T-cell (primary cell): ENCODE measurements around the gene MLPH. TPM values are rescaled to one million over a fixed set of nuclear protein-coding genes. Genes with fewer than 3 reads are reported as not detected.

Experiments
- ATAC-seq, 4 experiments: fragments of 200-7000 bp in 3 of 4; fragments of 150-1000 bp in 1 of 4; cut with Tn5 transposase; replicated peaks in 1 of 4; 1 replicate in 3 of 4; 2 replicates in 1 of 4; pipeline ENCODE4 v1.10.0; 2021; ENCODE audit warnings: moderate library complexity in 3 of 4, mild to moderate bottlenecking in 2 of 4, moderate number of reproducible peaks in 1 of 4
- CTCF ChIA-PET, 2 donors: fragments of 300-600 bp; sonication (Branson Sonifier 250); formaldehyde crosslinking; loops; one replicate each; lab custom pipeline; 2022; ENCODE audit warnings: antibody characterized with exemption in 2 of 2; lab: Charles Lee
- POLR2A ChIA-PET, 2 donors: fragments of 300-600 bp; sonication (Branson Sonifier 250); formaldehyde crosslinking; loops; one replicate each; lab custom pipeline; 2022; ENCODE audit warnings: antibody characterized with exemption in 2 of 2; lab: Charles Lee
- DNase-seq, 35 experiments: peaks; one replicate each; pipeline versions ENCODE4 v3.0.0 to v3.0.0-alpha.2; 2013 to 2023
- H3K27ac ChIP-seq: one replicate; pipeline ENCODE4 v1.5.1; 2013; ENCODE audit warnings: low read length
- H3K27me3 ChIP-seq, 2 experiments: replicated peaks in 1 of 2; 1 replicate in 1 of 2; 2 replicates in 1 of 2; pipeline versions ENCODE4 v1.6.1 to v1.7.0; 2013; ENCODE audit warnings: low read length in 1 of 2, mixed read lengths in 1 of 2; ENCODE audit not compliant: control insufficient read depth in 2 of 2, insufficient read depth in 2 of 2; ENCODE audit errors: extremely low read depth in 1 of 2
- H3K36me3 ChIP-seq, 2 donors: 1 replicate in 1 of 2; 2 replicates in 1 of 2; pipeline versions ENCODE4 v1.6.1 to v1.7.0; 2013; ENCODE audit warnings: low read length in 1 of 2; ENCODE audit not compliant: control insufficient read depth in 2 of 2, insufficient read depth in 1 of 2; ENCODE audit errors: extremely low read depth in 1 of 2
- H3K4me1 ChIP-seq, 2 experiments: 1 replicate in 1 of 2; 2 replicates in 1 of 2; pipeline versions ENCODE4 v1.6.1 to v1.7.0; 2013; ENCODE audit warnings: low read length in 2 of 2, mixed read lengths in 1 of 2; ENCODE audit not compliant: insufficient read depth in 2 of 2, control insufficient read depth in 1 of 2; ENCODE audit errors: extremely low read depth in 1 of 2
- H3K4me3 ChIP-seq, 2 donors: 1 replicate in 1 of 2; 2 replicates in 1 of 2; pipeline versions ENCODE4 v1.5.1 to v1.7.0; 2013; ENCODE audit warnings: mild to moderate bottlenecking in 2 of 2, low read length in 1 of 2, moderate library complexity in 1 of 2; ENCODE audit not compliant: control insufficient read depth in 1 of 2; ENCODE audit errors: extremely low read depth in 1 of 2
- H3K9me3 ChIP-seq: 2 replicates; pipeline ENCODE4 v1.7.0; 2013
- H3K27ac Mint-ChIP-seq, 2 donors: one replicate each; pipeline ENCODE4 v1.8.0; 2020 to 2021; ENCODE audit warnings: mild to moderate bottlenecking in 2 of 2, mixed read lengths in 2 of 2
- H3K27me3 Mint-ChIP-seq, 2 donors: one replicate each; pipeline ENCODE4 v1.8.0; 2021 to 2022; ENCODE audit warnings: mixed read lengths in 2 of 2
- H3K36me3 Mint-ChIP-seq: one replicate; pipeline ENCODE4 v1.8.0; 2021; ENCODE audit warnings: mixed read lengths
- H3K4me1 Mint-ChIP-seq, 3 donors: one replicate each; pipeline ENCODE4 v1.8.0; 2020 to 2022; ENCODE audit warnings: mixed read lengths in 3 of 3, mild to moderate bottlenecking in 1 of 3
- H3K4me3 Mint-ChIP-seq, 3 donors: one replicate each; pipeline ENCODE4 v1.8.0; 2020 to 2022; ENCODE audit warnings: mild to moderate bottlenecking in 3 of 3, mixed read lengths in 3 of 3, moderate library complexity in 3 of 3
- H3K9me3 Mint-ChIP-seq, 3 donors: one replicate each; pipeline ENCODE4 v1.8.0; 2020 to 2022; ENCODE audit warnings: mixed read lengths in 3 of 3
- WGBS: methylation state at CpG from one replicate; pipeline ENCODE4 v1.1.5; 2013; ENCODE audit warnings: missing lambda C conversion rate; ENCODE audit not compliant: insufficient coverage; 5-methylcytosine and 5-hydroxymethylcytosine counted together
- total RNA-seq, 35 experiments: library from RNA in 6 of 35; stranded (reverse) in 6 of 35; fragments of 120-200 nt in 1 of 35; gene quantifications; one replicate each; pipeline versions ENCODE4 v1.2.1 to v1.2.4 and lab custom pipeline; 2013 to 2026

Gene MLPH
- total RNA-seq, 5 donors from 2014 or later (not counting 1 experiment from before 2014, with no cell fraction given), result 0.55 to 1.4 (median 0.72) TPM; not detected in 2

DNA sequence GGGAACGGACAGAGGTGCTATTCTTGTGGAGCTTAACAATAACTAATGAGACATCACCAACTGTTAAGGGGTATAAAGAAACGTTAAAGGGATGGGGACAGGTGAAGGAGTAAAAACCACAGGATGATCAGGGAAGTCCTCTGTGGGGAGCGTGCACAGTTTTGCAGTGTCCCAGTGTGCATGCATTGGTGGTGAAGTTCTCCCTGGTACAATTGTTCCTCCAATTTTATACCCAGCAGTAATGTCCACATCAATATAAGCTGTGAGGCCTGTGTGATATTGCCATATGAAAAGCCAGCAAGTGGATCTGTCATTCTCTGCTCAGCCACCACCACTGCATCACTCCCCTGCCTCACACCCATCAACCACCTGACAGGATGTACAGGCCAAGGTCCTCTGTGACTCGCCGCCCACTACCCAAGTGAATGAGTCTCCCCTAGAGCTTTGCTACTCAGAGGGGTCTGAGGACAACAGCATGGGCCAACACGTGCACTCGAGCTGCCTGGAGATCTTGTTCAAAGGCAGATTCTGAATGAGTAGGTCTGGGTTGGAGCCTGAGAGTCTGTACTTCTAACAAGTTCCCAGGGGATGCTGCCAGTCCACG, 4.6 kb downstream of the MLPH start:
- ATAC-seq, result no peak
- CTCF ChIA-PET, result no interaction called here
- peaks cover 0 to 1% (median 0%) of the 10 kb centered on the region in 3 donors for H3K4me1 Mint-ChIP-seq

DNA sequence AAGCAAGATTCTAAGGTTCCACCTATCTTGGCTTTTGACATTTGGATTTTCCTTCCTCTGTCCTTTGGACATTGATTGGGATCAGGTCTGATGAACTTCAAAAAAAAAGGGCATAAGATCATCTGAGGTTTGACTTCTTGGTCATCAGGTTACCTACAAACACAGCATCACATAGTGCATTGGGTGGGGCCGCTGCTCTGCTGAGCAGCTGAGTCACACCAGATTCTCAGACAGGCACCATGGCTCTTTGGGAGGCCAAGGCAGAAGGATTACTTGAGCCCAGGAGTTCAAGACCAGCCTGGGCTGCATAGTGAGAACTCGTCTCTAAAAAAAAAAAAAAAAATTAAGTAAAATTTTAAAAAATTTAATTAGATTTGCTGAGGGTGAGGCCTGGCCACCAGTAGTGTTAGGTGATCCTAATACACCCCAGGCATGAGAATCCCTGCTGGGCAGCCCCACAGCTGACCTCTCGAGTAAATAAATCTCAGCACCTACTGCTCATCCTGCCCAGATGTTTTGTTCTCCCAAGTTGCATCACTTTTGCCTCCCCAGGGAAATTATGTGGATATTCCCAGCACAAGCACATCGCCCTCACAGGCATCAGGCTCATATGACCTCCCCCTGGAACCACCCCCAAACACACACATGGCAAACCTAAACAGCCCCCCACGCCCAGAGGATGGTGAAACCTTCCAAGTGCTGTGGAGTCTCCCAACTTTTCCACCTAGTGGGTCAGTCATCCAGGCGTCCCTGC, 5.3 kb downstream of the MLPH start:
- no peaks in the 10 kb centered on the region for H3K9me3 ChIP-seq
- no peaks in the 10 kb centered on the region for H3K36me3 Mint-ChIP-seq
- H3K4me3 ChIP-seq, result no peak overlapping the region
- no peak overlapping the region for H3K27ac ChIP-seq
- WGBS, result 70% methylated on average over 4 of the region's 6 CpGs
- H3K4me1 Mint-ChIP-seq, result no peaks in the 10 kb centered on the region
- H3K4me3 Mint-ChIP-seq, result no peak overlapping the region
- ChIA-PET CTCF (no interaction called here), POLR2A (no interaction called here)
- peaks cover 32 to 50% of the 10 kb centered on the region in 2 donors for H3K27me3 Mint-ChIP-seq
- no peaks in the 10 kb centered on the region for H3K36me3 ChIP-seq
- peaks cover 5 to 45% of the 10 kb centered on the region in 2 experiments for H3K27me3 ChIP-seq
- no peak for DNase-seq
- H3K4me1 ChIP-seq, result no peaks in the 10 kb centered on the region
- peaks cover 0 to 17% (median 17%) of the 10 kb centered on the region in 3 donors for H3K9me3 Mint-ChIP-seq
- H3K27ac Mint-ChIP-seq, result no peak overlapping the region
- no peak for ATAC-seq

More for the DNA sequence above, 4.6 kb downstream of the MLPH start:
- peaks cover 0 to 17% (median 17%) of the 10 kb centered on the region in 3 donors for H3K9me3 Mint-ChIP-seq
- no peaks in the 10 kb centered on the region for H3K36me3 ChIP-seq
- peaks cover 32 to 50% of the 10 kb centered on the region in 2 donors for H3K27me3 Mint-ChIP-seq
- no peak overlapping the region for H3K27ac Mint-ChIP-seq
- H3K4me3 ChIP-seq, result no peak overlapping the region
- H3K27ac ChIP-seq, result no peak overlapping the region
- no peaks in the 10 kb centered on the region for H3K36me3 Mint-ChIP-seq
- H3K9me3 ChIP-seq, result no peaks in the 10 kb centered on the region
- H3K4me3 Mint-ChIP-seq, result no peak overlapping the region
- DNase-seq, result no peak
- peaks cover 5 to 46% of the 10 kb centered on the region in 2 experiments for H3K27me3 ChIP-seq
- WGBS, result 86% methylated on average over 5 of the region's 8 CpGs
- POLR2A ChIA-PET, result no interaction called here
- H3K4me1 ChIP-seq, result no peaks in the 10 kb centered on the region

DNA sequence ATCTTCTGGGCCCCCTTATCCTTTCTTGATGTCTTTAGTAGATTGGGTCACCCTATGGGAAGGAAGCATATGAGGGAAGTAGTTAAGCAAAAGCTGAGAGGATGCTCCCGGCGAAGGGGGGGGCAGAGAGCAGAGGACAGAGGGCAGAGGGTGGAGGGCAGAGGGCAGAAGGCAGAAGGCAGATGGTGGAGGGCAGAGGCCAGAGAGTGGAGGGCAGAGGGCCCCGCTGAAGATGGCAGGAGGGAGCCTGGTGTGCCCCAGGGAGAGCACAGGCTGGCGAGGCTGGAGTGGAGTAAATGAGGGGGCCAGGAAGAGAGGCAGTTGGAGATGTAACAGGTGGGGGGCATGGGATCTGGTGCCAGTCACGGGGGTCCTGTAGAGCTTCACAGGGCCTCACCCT, 7.0 kb downstream of the MLPH start:
- DNase-seq (no peak), ATAC-seq (no peak)
- Mint-ChIP-seq H3K27ac (no peak overlapping the region), H3K27me3 (peaks cover 28 to 47% of the 10 kb centered on the region in 2 donors), H3K9me3 (peaks cover 0 to 17% (median 17%) of the 10 kb centered on the region in 3 donors), H3K36me3 (no peaks in the 10 kb centered on the region), H3K4me3 (no peak overlapping the region), H3K4me1 (no peaks in the 10 kb centered on the region)
- ChIA-PET POLR2A (no interaction called here), CTCF (no interaction called here)
- WGBS, result 75% methylated on average over 4 of the region's 5 CpGs
- no peaks in the 10 kb centered on the region for H3K36me3 ChIP-seq
- H3K27ac ChIP-seq, result no peak overlapping the region
- H3K4me1 ChIP-seq, result no peaks in the 10 kb centered on the region
- H3K4me3 ChIP-seq, result no peak overlapping the region
- peaks cover 0 to 38% of the 10 kb centered on the region in 2 experiments for H3K27me3 ChIP-seq
- H3K9me3 ChIP-seq, result no peaks in the 10 kb centered on the region

DNA sequence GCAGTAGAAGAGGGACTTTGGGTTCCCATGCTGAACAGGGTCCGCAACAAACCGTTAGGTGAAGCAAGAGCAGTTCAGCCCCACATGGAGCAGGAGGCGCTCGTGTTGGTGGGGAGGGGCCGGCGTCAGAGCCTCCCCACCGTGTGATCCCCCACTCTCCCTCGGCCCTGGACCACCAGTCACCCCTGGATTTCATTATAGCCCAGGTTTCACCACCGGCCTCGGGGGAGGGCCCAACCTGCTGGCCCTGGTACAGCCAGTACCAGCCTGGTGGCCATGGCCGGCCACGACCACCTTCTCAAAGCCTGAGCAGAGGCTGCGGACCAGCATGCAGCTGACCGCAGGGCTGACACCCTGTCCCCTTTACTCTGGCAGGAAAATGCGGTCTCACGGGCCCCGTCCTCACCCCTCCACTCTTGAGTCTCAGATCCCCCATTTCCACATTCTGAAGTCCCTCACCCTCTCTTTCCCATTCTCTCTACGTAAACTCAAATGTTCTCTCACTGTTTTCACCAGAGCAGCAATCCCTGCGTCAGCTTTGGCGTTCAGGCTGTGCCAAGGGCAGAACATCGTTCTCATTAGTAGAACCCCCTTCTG, 8.6 kb downstream of the MLPH start:
- H3K27me3 ChIP-seq, result peaks cover 0 to 32% of the 10 kb centered on the region in 2 experiments
- DNase-seq, result no peak
- no peak for ATAC-seq
- H3K4me3 Mint-ChIP-seq, result no peak overlapping the region
- H3K4me3 ChIP-seq, result no peak overlapping the region
- WGBS, result 81% methylated on average over 15 of the region's 21 CpGs
- ChIA-PET POLR2A (no interaction called here), CTCF (no interaction called here)
- H3K4me1 Mint-ChIP-seq, result no peaks in the 10 kb centered on the region
- H3K36me3 Mint-ChIP-seq, result no peaks in the 10 kb centered on the region
- H3K9me3 Mint-ChIP-seq, result peaks cover 0 to 16% (median 16%) of the 10 kb centered on the region in 3 donors
- no peaks in the 10 kb centered on the region for H3K4me1 ChIP-seq
- H3K27ac ChIP-seq, result no peak overlapping the region
- no peaks in the 10 kb centered on the region for H3K36me3 ChIP-seq
- no peak overlapping the region for H3K27ac Mint-ChIP-seq
- peaks cover 24 to 36% of the 10 kb centered on the region in 2 donors for H3K27me3 Mint-ChIP-seq
- H3K9me3 ChIP-seq, result no peaks in the 10 kb centered on the region

DNA sequence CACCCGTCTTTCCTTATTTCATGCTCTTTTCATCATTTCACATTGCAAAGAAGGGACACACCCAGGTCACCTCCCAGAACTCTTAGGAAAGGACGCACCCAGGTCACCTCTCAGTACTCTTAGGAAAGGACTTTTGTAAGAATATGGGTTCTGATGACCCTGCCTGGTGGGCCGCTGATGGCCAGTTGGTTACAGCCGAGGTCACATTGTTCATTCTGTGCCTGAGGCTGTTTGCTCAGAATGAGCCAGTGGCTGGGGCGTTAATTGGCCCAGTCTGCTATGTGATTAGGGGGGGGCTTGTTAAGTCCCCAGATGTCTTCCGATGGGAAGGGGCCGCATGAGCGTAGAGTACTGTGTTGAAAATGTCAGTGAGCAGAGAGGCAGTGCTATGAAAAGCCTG, 9.4 kb downstream of the MLPH start:
- no peak for ATAC-seq
- Mint-ChIP-seq H3K27me3 (peaks cover 30 to 43% of the 10 kb centered on the region in 2 donors), H3K9me3 (peaks cover 0 to 8% (median 8%) of the 10 kb centered on the region in 3 donors), H3K27ac (no peak overlapping the region), H3K4me1 (no peaks in the 10 kb centered on the region), H3K36me3 (no peaks in the 10 kb centered on the region), H3K4me3 (no peak overlapping the region)
- no peak for DNase-seq
- Histone ChIP-seq H3K27ac (no peak overlapping the region), H3K36me3 (no peaks in the 10 kb centered on the region), H3K4me1 (no peaks in the 10 kb centered on the region), H3K9me3 (no peaks in the 10 kb centered on the region), H3K4me3 (no peak overlapping the region), H3K27me3 (peaks cover 0 to 37% of the 10 kb centered on the region in 2 experiments)
- POLR2A ChIA-PET, result no interaction called here
- 87% methylated on average over 7 of the region's 8 CpGs for WGBS
- CTCF ChIA-PET, result interaction anchor here in 1 of 2 donors (0.5 kb wide), 1 partner anchor 229 kb away, joined by 3 read pairs; no protein-coding TSS in a partner anchor

DNA sequence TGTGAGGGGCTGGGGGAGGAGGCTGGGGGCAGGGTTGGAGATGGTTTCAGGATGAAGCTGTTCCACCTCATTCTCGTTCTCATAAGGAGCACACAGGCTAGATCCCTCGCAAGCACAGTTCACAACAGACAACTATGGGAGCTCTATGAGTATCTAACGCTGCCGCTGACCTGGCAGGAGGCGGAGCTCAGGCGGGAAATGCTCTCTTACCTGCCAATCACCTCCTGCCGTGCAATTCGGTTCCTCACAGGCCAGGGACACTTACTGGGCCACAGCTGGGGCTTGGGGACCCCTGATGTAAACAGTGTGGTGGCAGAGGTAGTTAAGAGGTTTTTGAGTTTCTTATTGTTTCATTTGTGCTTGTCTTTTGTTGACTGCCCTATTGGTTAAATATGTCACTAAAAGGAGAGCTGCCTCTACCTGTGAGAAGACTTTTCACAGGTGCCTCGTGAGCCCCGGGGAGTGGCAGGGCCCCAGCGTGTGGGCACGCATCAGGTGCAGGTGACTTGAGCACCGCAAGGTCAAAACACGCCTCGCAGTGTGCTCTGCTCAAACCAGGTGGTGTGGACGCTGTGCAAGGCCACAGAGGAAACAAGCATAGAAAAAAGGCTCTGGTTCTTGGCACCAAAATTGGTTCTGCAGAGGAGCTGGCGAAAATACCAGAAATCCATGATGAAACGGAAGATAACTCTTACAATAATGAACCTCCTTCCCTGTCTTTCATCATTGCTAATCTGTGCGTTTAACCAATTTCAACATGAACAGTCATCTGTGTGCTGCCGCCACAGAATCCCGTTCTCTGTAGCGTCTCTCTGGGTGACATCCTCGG, 10.2 kb downstream of the MLPH start:
- ChIA-PET POLR2A (no interaction called here), CTCF (interaction anchor here in 1 of 2 donors (0.5 kb wide), 1 partner anchor 230 kb away, joined by 3 read pairs; no protein-coding TSS in a partner anchor)
- Mint-ChIP-seq H3K27ac (no peak overlapping the region), H3K4me3 (no peak overlapping the region), H3K36me3 (no peaks in the 10 kb centered on the region), H3K9me3 (peaks cover 0 to under 1% (median 0%) of the 10 kb centered on the region in 3 donors), H3K4me1 (no peaks in the 10 kb centered on the region), H3K27me3 (peaks cover 30 to 46% of the 10 kb centered on the region in 2 donors)
- Histone ChIP-seq H3K4me1 (no peaks in the 10 kb centered on the region), H3K4me3 (no peak overlapping the region), H3K27me3 (peaks cover 0 to 37% of the 10 kb centered on the region in 2 experiments), H3K36me3 (no peaks in the 10 kb centered on the region), H3K27ac (no peak overlapping the region), H3K9me3 (no peaks in the 10 kb centered on the region)
- no peak for ATAC-seq
- DNase-seq, result no peak
- WGBS, result 86% methylated on average over 18 of the region's 23 CpGs
